ENCODE results near the gene LOXL3.

Gene LOXL3

GRCh38 chr2:74529357-74530238 is 24.1 kb downstream of the LOXL3 start, which contains the start of the genes AUP1 and HTRA2:
TSS of gene AUP1 (minus strand) at chr2:74529706. CDS start at chr2:74529629, 77 bp downstream.
TSS of gene HTRA2 (plus strand) at chr2:74529933. CDS start at chr2:74530007, 74 bp downstream.
- peak; percentile 85 to 99 (median 98) for DNase-seq

DNA sequence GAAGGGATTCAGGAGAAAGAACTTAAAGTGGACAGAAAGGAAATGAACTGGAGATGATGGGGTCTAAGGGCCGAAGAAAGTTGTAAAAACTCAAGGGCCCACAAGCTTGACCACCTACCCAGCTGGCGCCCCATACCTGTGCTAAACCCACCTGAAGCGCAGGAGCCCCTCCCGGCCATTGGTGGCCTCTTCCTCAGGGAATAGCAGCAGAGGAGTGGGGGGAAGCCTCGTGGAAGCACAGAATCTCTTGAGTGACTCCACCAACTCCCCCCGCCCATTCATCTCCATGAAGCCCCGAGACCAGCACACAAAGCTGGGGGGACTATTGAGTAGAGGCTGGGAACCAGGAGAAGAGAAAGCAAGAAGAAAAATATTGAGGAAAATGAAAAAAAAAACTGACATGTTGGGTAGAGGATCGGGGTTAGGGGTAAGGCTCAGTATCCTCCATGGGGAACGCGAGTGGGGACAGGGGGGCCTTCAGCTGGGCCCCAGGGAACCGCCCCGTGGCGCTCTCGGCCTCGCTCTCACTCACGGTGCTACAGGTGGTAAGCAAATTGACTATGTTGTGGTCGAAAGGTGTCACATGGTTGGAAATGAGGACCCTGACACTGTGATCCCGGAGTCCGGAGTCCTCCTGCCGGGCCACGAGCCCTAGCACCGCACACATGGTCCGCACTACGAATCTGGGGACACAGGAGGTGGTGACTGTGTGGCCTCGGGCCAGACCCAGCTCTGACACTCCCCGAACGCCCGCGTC is 25.0 kb downstream of the LOXL3 start:
- no peak for DNase-seq

GRCh38 chr2:74527741-74528140 is 26.0 kb downstream of the LOXL3 start:
- DNase-seq: no peak

GRCh38 chr2:74526649-74527230 is 27.0 kb downstream of the LOXL3 start:
- DNase-seq: no peak

DNA sequence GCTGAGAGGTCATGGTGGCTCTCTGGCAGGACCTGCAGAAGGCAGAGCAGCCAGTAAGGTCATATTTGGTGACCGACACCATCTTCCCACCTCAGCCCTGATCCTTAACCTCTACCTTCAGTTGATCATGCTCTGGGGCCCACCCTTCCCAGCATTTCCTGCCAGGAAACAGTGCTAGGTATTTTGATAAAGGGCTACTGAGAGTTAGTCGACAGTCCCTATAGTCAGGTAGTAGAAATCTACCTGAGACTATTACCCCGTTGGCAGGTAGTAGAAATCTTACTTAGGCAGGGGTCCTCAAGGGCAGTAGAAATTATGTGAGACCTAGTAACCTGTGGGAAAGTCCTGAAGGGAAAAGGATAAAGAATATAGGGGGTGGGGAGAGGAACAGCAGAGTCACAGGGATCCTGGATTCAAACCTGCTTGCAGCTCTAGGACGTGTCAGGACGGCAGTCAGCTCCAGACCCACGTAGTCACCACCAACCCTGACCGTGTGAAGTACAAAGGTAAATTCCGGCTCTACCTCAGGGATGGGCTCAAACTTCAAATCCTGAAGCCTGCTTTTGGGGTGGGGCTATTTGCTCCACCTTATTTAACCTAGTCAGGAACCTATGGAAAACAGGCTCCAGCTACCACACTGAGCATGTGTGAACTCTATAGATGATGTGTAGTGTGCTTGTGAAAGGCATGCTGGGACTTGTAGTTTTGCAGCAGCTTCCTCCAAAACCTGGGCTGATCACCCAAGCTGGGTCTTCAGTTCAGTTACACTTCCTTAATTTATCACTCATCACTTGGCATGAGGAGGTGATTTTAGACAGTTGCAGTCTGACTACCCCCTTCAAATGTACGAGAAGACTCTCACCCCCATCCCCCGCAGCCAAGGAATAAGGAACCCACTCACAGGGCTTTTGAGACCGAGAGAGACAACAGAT is 27.8 kb downstream of the LOXL3 start, which contains the start of gene DQX1:
Gene DQX1 (minus strand): TSS at position 515 of the 932 bp plus-strand sequence. CDS start 502 bp downstream, at position 13.
- peak in 7 of 58 donors; percentile 3 to 43 (median 8) for DNase-seq

GRCh38 chr2:74524955-74525716 is 28.6 kb downstream of the LOXL3 start:
- DNase-seq: no peak

DNA sequence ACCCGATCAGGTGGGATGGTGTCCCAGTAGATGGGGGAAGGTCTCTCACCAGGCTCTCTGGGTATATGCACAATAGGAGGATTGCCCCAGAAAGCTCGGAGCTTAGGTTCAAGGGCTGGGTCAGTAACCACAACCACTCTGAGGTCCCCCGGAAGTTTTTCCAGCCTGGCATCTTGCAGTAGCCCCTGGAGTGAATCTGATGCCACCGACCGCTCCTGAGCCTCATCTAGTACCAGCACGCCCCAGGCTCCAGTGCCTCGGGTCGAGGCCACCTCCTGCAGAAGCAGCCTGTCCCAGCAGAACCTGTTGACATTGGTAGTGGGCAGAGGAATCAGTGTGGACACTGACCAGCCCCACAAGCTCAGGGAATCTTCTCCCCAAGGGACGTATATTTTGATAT is 29.7 kb downstream of the LOXL3 start:
- DNase-seq: no peak

DNA sequence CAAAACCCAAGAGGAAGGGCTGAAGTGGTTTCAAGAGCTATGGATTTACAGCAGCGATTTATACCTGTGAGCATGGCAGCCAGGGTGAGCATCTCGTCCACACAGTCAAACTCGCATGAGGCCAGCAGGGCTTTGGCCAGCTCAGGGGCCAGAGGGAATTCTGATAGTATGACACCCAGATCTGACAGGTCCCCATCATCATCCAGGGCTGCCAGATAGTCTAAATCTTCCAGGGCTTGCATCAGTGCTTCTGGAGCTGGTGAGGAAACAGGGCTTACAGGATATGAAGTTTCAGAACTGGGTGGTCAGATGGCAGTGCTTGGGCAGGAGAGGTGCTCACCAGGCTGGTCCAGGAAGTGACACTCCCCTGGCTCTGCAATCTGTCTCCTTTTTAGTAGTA is 31.2 kb downstream of the LOXL3 start:
- no peak for DNase-seq

DNA sequence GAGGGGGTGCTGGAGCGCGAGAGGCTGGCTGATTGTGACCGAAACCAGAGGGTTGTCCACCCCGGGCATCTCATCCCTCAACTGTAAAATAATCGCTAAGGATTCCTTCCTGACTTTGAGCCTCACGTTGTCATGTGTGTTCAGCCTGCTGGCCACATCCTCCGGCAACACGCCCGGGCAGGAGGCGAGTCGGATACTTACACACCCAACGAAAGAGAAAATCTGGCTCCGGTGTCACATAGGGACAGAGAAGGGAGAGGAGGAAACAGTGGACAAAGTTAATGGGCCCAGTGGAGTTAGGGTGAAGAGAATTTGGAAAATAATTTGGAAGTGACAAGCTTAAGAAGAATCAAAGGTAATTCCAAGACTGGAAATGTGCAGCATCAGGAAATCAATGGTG is 37.1 kb downstream of the LOXL3 start:
- no peak for DNase-seq

DNA sequence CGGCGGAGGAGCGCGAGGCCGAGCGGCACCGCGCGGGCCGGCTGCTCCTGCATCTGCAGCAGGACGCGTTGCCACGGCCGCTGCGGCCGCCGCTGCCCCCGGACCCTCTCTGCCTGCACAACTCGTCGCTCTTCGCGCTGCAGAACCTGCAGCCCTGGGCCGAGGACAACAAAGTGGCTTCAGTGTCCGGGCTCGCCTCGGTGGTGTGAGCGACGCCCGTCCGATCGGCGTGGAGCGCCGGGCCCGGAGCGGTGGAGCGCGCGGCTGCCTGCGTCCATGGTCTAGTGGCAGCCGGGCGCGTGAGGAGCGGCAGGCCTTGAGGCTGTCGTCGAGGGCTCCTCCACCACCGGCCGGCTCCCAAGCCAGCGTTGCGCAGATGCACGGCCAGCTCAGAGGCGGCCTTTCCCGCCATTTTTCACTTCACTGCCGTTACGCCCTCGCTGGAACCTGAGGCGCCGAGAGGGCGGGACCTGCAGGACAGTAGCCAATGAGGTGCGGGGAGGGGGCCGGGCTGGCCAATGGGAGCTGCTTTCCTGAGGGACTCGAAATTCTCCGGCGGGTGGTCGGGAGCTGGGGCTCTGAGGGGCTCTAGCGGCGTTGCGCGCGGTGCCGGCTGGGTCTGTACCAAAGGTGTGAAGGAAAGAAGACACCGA is 37.6 kb downstream of the LOXL3 start:
- DNase-seq: peak in 16 of 58 donors; percentile 2 to 34 (median 11)

- DNase-seq: no peak
Measured at GRCh38 chr2:74515271-74515980, 38.3 kb downstream of the LOXL3 start.

DNA sequence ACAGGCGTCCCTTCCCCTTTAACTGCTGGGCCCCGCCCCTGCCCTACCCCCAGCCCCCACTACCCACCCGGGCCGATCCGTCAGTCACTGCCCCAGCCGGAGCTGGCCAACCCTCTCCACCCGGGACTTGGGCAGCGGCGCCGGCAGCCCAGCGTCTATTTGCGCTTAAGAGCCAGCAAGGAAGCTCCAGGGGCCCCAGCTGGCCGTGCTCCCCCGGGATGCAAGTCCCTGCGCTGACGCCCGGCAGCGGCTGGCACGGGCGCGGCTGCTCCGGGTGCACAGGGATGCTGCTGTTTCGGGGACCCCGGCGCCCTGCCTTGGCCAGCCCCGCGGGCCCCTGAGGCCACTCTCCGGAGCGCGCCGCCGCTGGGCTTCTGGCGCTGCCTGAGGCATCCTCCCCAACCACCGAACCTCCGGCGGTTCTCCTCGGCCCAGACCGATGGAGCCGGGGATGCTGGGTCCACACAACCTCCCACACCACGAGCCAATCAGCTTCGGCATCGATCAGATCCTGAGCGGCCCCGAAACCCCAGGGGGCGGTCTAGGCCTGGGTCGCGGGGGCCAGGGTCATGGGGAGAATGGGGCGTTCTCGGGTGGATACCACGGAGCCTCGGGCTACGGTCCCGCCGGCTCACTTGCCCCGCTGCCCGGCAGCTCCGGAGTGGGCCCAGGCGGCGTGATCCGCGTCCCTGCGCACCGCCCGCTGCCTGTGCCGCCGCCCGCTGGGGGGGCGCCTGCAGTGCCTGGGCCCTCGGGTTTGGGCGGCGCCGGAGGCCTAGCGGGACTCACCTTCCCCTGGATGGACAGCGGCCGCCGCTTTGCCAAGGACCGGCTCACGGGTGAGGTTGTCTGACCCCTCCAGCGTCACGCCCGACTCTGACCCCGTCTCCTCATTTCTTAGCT is 39.1 kb downstream of the LOXL3 start, which contains the start of gene TLX2:
Gene TLX2 (plus strand): TSS at position 83 of the 903 bp plus-strand sequence. CDS start 357 bp downstream, at position 440.
- DNase-seq: no peak

- no peak for DNase-seq
Measured at GRCh38 chr2:74513605-74514367, 40.0 kb downstream of the LOXL3 start.

DNA sequence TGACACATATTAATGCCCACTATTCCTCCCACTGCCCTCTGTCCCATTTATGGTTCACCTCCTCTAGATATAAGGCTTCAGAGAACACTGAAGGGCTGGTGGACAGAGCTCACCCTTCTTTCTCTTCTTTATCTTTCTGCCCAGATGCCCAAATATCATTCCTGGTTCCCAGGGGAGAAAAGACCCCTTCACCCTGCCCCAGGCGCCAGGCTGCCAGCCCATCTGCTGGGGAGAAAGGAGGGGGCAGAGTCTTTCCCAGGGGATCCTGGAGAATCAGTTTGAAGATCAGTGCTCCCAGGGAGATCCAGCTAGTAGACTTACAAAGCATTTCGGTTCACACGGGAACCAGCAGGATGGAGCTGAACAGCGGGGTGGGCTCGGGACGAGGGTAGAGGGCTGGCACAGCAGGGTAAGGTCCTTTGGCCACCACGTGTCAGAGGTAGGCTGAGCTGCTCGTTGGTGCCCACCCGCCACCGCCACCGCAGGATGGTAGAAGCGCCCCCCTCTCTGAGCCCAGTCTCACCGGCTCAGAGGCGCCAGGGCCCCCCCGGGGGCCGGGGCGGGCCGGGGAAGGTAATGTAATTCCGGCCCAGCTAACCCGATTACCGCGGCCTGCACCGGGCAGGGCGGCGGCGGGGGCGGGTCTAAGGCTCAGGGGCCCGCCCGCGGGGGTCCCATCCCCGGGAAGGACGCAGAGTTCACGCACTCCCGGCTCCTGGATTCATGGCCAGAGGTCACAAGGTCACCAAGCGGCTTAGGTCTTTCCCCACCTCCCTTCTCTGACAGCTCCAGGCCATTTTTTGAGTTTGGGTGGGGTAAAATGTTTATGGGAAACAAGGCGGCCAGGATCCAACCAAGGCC is 40.8 kb downstream of the LOXL3 start:
- DNase-seq: no peak

All from anterior cingulate cortex (tissue), 58 donors.